Tibial nerve (tissue), 4 donors: ENCODE results near the gene RUNX2. TPM values are rescaled to one million over a fixed set of nuclear protein-coding genes. Genes with fewer than 3 reads are reported as not detected.
"Not testable (repeated sequence)": the region's sequence is repeated elsewhere in the genome, so short reads cannot be mapped to it uniquely, and the experiment has no call there.

Experiments used
- DNase-seq, 2 donors: peaks; one replicate each; pipeline ENCODE4 v3.0.0-alpha.2; 2019; ENCODE audit warnings: low spot score in 2 of 2
- H3K27ac ChIP-seq, 4 donors: fragments of 200-600 bp; sonication (generic) in 3 of 4; one replicate each; pipeline ENCODE4 v1.5.1; 2017 to 2019; ENCODE audit warnings: mild to moderate bottlenecking in 1 of 4
- H3K27me3 ChIP-seq, 2 donors: fragments of 200-600 bp; sonication (generic) in 1 of 2; one replicate each; pipeline versions ENCODE4 v1.5.1 to v1.6.0; 2017 to 2019
- H3K36me3 ChIP-seq, 3 donors: fragments of 200-600 bp; sonication (generic); one replicate each; pipeline ENCODE4 v1.5.1; 2018 to 2019
- H3K4me1 ChIP-seq, 4 donors: fragments of 200-600 bp; sonication (generic) in 3 of 4; one replicate each; pipeline ENCODE4 v1.5.1; 2017 to 2019
- H3K4me3 ChIP-seq, 4 donors: fragments of 200-600 bp; sonication (generic) in 3 of 4; one replicate each; pipeline ENCODE4 v1.5.1; 2017 to 2019; ENCODE audit warnings: mild to moderate bottlenecking in 1 of 4, moderate library complexity in 1 of 4
- H3K9me3 ChIP-seq, 4 donors: fragments of 200-600 bp; sonication (generic) in 3 of 4; one replicate each; pipeline ENCODE4 v1.5.1; 2017 to 2019
- EP300 ChIP-seq, 2 donors: sonication (generic); formaldehyde crosslinking; IDR thresholded peaks; one replicate each; pipeline ENCODE4 v1.6.1; 2017; ENCODE audit warnings: antibody characterized with exemption in 2 of 2, mild to moderate bottlenecking in 1 of 2
- POLR2A ChIP-seq, 2 donors: fragments of 450-650 bp; IDR thresholded peaks; one replicate each; pipeline ENCODE4 v1.6.1; 2017; ENCODE audit warnings: antibody characterized with exemption in 2 of 2, mild to moderate bottlenecking in 2 of 2, moderate library complexity in 2 of 2
- WGBS, 2 donors: methylation state at CpG; one replicate each; pipeline ENCODE4 v1.1.5; 2018; 5-methylcytosine and 5-hydroxymethylcytosine counted together
- total RNA-seq, 4 donors: library from RNA; depleted of rRNA; stranded (reverse); fragments of >200 nt; gene quantifications; one replicate each; pipeline ENCODE4 v1.1.0, GENCODE V29; 2016
- TF ChIP-seq, protein P1 (sequence below), 5 experiments: fragments of 200-600 bp in 3 of 5; fragments of 450-650 bp in 2 of 5; sonication (generic) in 3 of 5; IDR thresholded peaks; one replicate each; pipeline ENCODE4 v1.5.1; 2016 to 2019; ENCODE audit warnings: antibody characterized with exemption in 5 of 5, mild to moderate bottlenecking in 3 of 5, moderate library complexity in 2 of 5

Gene RUNX2
- 10 to 100 TPM in 1 of 4 donors, 1 to 10 TPM in 3; 6.3 to 12.3 (median 7.8) TPM for total RNA-seq

DNA sequence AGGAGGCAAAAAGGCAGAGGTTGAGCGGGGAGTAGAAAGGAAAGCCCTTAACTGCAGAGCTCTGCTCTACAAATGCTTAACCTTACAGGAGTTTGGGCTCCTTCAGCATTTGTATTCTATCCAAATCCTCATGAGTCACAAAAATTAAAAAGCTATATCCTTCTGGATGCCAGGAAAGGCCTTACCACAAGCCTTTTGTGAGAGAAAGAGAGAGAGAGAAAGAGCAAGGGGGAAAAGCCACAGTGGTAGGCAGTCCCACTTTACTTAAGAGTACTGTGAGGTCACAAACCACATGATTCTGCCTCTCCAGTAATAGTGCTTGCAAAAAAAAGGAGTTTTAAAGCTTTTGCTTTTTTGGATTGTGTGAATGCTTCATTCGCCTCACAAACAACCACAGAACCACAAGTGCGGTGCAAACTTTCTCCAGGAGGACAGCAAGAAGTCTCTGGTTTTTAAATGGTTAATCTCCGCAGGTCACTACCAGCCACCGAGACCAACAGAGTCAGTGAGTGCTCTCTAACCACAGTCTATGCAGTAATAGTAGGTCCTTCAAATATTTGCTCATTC, at the start of gene RUNX2:
Gene RUNX2 (plus strand): TSS at position 375 of the 567 bp plus-strand sequence. CDS start 397 bp downstream, outside the sequence.
- WGBS, 2 donors: 54 to 56% methylated on average over 5 of the region's 5 CpGs
- Histone ChIP-seq H3K4me1 (peaks cover 0 to 24% (median 0%) of the 10 kb centered on the region in 4 donors), H3K27ac (peak within 1 kb of the TSS in 2 of 4 donors; percentile 13 to 51), H3K27me3 (no peaks in the 10 kb centered on the region), H3K36me3 (no peaks in the 10 kb centered on the region), H3K4me3 (peak within 1 kb of the TSS in 2 of 4 donors; percentile 13 to 16), H3K9me3 (no peaks in the 10 kb centered on the region)
- TF ChIP-seq, protein P1, sequence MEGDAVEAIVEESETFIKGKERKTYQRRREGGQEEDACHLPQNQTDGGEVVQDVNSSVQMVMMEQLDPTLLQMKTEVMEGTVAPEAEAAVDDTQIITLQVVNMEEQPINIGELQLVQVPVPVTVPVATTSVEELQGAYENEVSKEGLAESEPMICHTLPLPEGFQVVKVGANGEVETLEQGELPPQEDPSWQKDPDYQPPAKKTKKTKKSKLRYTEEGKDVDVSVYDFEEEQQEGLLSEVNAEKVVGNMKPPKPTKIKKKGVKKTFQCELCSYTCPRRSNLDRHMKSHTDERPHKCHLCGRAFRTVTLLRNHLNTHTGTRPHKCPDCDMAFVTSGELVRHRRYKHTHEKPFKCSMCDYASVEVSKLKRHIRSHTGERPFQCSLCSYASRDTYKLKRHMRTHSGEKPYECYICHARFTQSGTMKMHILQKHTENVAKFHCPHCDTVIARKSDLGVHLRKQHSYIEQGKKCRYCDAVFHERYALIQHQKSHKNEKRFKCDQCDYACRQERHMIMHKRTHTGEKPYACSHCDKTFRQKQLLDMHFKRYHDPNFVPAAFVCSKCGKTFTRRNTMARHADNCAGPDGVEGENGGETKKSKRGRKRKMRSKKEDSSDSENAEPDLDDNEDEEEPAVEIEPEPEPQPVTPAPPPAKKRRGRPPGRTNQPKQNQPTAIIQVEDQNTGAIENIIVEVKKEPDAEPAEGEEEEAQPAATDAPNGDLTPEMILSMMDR (IDR thresholded peaks at IDR 0.05): no peak
- TF ChIP-seq EP300 (IDR thresholded peaks at IDR 0.05) (no peak), POLR2A (IDR thresholded peaks at IDR 0.05) (no peak)
- no peak for DNase-seq

- H3K4me3 ChIP-seq: no peak overlapping the region
- TF ChIP-seq POLR2A (IDR thresholded peaks at IDR 0.05): no peak
- TF ChIP-seq, protein P1 (IDR thresholded peaks at IDR 0.05): no peak
- TF ChIP-seq EP300 (IDR thresholded peaks at IDR 0.05): no peak
- WGBS, 2 donors: 53 to 56% methylated on average over 1 of the region's 1 CpG
- no peaks in the 10 kb centered on the region for H3K4me1 ChIP-seq
- DNase-seq: no peak
- H3K36me3 ChIP-seq: peaks cover 0 to 9% (median 0%) of the 10 kb centered on the region in 3 donors
- peaks cover 0 to 15% (median 0%) of the 10 kb centered on the region in 4 donors for H3K9me3 ChIP-seq
- no peaks in the 10 kb centered on the region for H3K27me3 ChIP-seq
- H3K27ac ChIP-seq: no peak overlapping the region
Measured at GRCh38 chr6:45278367-45278766, 49.8 kb upstream of the RUNX2 start.

- not testable (repeated sequence) for H3K9me3 ChIP-seq, DNase-seq, H3K4me3 ChIP-seq, H3K36me3 ChIP-seq, H3K27ac ChIP-seq, H3K27me3 ChIP-seq, H3K4me1 ChIP-seq
- 95 to 97% methylated on average over 3 of the region's 3 CpGs for WGBS, 2 donors
Measured at GRCh38 chr6:45286707-45287106, 41.4 kb upstream of the RUNX2 start.

GRCh38 chr6:45289751-45290514, 38.2 kb upstream of the RUNX2 start:
- H3K27ac ChIP-seq: no peak overlapping the region
- DNase-seq: no peak
- no peaks in the 10 kb centered on the region for H3K27me3 ChIP-seq
- 94 to 98% methylated on average over 5 of the region's 5 CpGs for WGBS, 2 donors
- no peak overlapping the region for H3K4me3 ChIP-seq
- TF ChIP-seq EP300 (IDR thresholded peaks at IDR 0.05) (no peak), POLR2A (IDR thresholded peaks at IDR 0.05) (no peak)
- TF ChIP-seq, protein P1 (IDR thresholded peaks at IDR 0.05): no peak
- no peaks in the 10 kb centered on the region for H3K9me3 ChIP-seq
- H3K36me3 ChIP-seq: no peaks in the 10 kb centered on the region
- no peaks in the 10 kb centered on the region for H3K4me1 ChIP-seq

- no peaks in the 10 kb centered on the region for H3K27me3 ChIP-seq
- no peak for DNase-seq
- no peaks in the 10 kb centered on the region for H3K36me3 ChIP-seq
- TF ChIP-seq, protein P1 (IDR thresholded peaks at IDR 0.05): no peak
- TF ChIP-seq EP300 (IDR thresholded peaks at IDR 0.05) (no peak), POLR2A (IDR thresholded peaks at IDR 0.05) (no peak)
- no peaks in the 10 kb centered on the region for H3K4me1 ChIP-seq
- no peak overlapping the region for H3K4me3 ChIP-seq
- no peaks in the 10 kb centered on the region for H3K9me3 ChIP-seq
- WGBS, 2 donors: 90 to 91% methylated on average over 3 of the region's 3 CpGs
- no peak overlapping the region for H3K27ac ChIP-seq
Measured at GRCh38 chr6:45293306-45293705, 34.8 kb upstream of the RUNX2 start.

DNA sequence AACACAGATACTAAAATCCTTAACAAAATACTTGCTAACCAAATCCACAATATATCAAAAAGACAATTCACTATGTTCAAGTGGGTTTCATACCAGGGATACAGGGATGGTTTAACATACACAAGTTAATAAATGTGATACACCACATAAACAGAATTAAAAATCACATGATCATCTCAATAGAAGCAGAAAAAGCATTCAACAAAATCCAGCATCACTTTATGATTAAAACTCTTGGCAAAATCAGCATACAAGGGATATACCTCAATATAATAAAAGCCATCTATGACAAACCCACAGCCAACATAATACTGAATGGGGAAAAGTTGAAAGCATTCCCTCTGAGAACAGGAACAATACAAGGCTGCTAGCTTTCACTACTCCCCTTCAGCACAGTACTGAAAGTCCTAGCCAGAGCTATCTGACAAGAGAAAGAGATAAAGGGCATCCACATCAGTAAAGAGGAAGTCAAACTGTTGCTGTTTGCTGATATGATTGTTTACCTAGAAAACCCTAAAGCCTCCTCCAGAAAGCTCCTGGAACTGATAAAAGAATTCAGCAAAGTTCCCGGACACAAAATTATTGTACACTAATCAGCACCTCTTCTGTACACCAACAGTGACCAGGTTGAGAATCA, 33.9 kb upstream of the RUNX2 start:
- H3K4me3 ChIP-seq, H3K27ac ChIP-seq, H3K9me3 ChIP-seq, H3K36me3 ChIP-seq, DNase-seq, H3K27me3 ChIP-seq, H3K4me1 ChIP-seq: not testable (repeated sequence)
- 53 to 93% methylated on average over 1 of the region's 1 CpG for WGBS, 2 donors
